ENCODE measurements around the gene ATOH7.

DNA sequence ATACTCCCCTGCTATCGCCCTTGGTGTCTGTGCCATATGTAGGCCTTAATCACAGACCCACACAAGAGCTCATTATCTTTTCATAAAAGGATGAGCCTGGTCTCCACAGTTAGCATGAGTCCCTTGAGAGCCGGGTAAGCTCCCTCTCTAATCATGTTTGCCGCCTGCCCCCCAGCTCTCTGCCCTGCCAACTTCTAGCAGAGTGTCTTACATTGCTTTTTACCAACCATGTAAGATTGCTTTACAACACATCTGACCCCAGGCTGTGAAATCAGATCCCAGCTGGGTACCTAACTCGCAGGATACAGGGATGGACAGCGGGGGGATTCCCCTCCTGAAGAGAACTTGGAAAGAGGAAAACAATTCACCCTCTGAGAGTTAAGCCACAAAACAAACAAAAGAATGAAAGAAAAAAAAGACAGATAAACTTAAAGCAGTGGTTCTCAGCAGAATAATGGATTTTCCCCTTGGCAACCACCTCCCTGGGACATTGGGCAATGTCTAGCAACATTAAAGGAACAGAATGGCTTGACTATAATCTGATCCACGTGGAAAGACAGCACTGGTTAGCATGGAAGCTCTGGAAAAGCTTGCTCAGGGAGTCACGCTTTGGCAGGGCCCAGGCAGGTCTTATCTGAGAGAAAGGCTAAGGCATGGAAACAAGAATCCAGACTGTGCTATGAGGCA, 39.4 kb upstream of the ATOH7 start:
- TF ChIP-seq, protein P1, sequence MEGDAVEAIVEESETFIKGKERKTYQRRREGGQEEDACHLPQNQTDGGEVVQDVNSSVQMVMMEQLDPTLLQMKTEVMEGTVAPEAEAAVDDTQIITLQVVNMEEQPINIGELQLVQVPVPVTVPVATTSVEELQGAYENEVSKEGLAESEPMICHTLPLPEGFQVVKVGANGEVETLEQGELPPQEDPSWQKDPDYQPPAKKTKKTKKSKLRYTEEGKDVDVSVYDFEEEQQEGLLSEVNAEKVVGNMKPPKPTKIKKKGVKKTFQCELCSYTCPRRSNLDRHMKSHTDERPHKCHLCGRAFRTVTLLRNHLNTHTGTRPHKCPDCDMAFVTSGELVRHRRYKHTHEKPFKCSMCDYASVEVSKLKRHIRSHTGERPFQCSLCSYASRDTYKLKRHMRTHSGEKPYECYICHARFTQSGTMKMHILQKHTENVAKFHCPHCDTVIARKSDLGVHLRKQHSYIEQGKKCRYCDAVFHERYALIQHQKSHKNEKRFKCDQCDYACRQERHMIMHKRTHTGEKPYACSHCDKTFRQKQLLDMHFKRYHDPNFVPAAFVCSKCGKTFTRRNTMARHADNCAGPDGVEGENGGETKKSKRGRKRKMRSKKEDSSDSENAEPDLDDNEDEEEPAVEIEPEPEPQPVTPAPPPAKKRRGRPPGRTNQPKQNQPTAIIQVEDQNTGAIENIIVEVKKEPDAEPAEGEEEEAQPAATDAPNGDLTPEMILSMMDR (conservative IDR thresholded peaks at IDR 0.05) = no peak
- TF ChIP-seq ZFX (IDR thresholded peaks at IDR 0.05) = no peak

All from C4-2B (cell line).